DOHH2 (cell line): ENCODE measurements around the gene KRTAP12-1.

Experiments
- H3F3A ChIP-seq: fragments of 200-600 bp; sonication (generic), shearing (Covaris generic); 2 replicates; pipeline ENCODE4 v1.6.0; 2016; ENCODE audit warnings: antibody characterized with exemption, mild to moderate bottlenecking; ENCODE audit not compliant: control insufficient read depth, insufficient read depth
- H3K27ac ChIP-seq: fragments of 200-600 bp; sonication (generic); 2 replicates; pipeline ENCODE4 v1.5.1; 2014; ENCODE audit warnings: low read depth, mild to moderate bottlenecking, low read length, moderate library complexity
- H3K27me3 ChIP-seq: fragments of 200-600 bp; sonication (generic); 2 replicates; pipeline ENCODE4 v1.6.1; 2014; ENCODE audit warnings: mild to moderate bottlenecking, low read length, mixed read lengths; ENCODE audit not compliant: control insufficient read depth
- H3K36me3 ChIP-seq: fragments of 200-600 bp; sonication (generic); 2 replicates; pipeline ENCODE4 v1.6.1; 2014; ENCODE audit warnings: mild to moderate bottlenecking, low read length, moderate library complexity, mixed read lengths; ENCODE audit not compliant: control insufficient read depth
- H3K4me1 ChIP-seq: fragments of 200-600 bp; sonication (generic); 2 replicates; pipeline ENCODE4 v1.6.1; 2014; ENCODE audit warnings: mild to moderate bottlenecking, low read length, mixed read lengths; ENCODE audit not compliant: control insufficient read depth
- H3K4me2 ChIP-seq: fragments of 200-600 bp; sonication (generic); 2 replicates; pipeline ENCODE4 v1.6.0; 2014; ENCODE audit warnings: mild to moderate bottlenecking, low read length, moderate library complexity
- H3K4me3 ChIP-seq: fragments of 200-600 bp; sonication (generic); 2 replicates; pipeline ENCODE4 v1.5.1; 2014; ENCODE audit warnings: mild to moderate bottlenecking, low read length, mixed read lengths
- H3K79me2 ChIP-seq: fragments of 200-600 bp; sonication (generic); 2 replicates; pipeline ENCODE4 v1.6.1; 2014; ENCODE audit warnings: mild to moderate bottlenecking, low read length, mixed read lengths; ENCODE audit not compliant: control insufficient read depth
- H3K9me2 ChIP-seq: fragments of 200-600 bp; sonication (generic); replicated peaks from 2 replicates; pipeline ENCODE4 v1.6.1; 2014; ENCODE audit warnings: mild to moderate bottlenecking, low read length, mixed read lengths; ENCODE audit not compliant: control insufficient read depth
- H3K9me3 ChIP-seq: fragments of 200-600 bp; sonication (generic); 2 replicates; pipeline ENCODE4 v1.6.1; 2014; ENCODE audit warnings: antibody characterized with exemption, low read length, mixed read lengths; ENCODE audit not compliant: control insufficient read depth, insufficient read depth
- H4K20me1 ChIP-seq: fragments of 200-600 bp; sonication (generic); 2 replicates; pipeline ENCODE4 v1.6.0; 2014; ENCODE audit warnings: low read depth, mild to moderate bottlenecking, antibody characterized with exemption, low read length, moderate library complexity; ENCODE audit not compliant: control insufficient read depth, insufficient read depth
- EZH2phosphoT487 ChIP-seq: fragments of 200-600 bp; sonication (generic); IDR thresholded peaks from 2 replicates; pipeline ENCODE4 v1.6.1; 2017; ENCODE audit warnings: borderline replicate concordance, mild to moderate bottlenecking, antibody characterized with exemption, low read length, moderate library complexity, mixed read lengths
- TF ChIP-seq, protein P1 (sequence below): fragments of 200-600 bp; sonication (generic); IDR thresholded peaks from one replicate; pipeline ENCODE4 v1.5.1; 2014; ENCODE audit warnings: antibody characterized with exemption, mild to moderate bottlenecking, low read depth, low read length; ENCODE audit not compliant: poor library complexity, severe bottlenecking

KRTAP12-1 gene

DNA sequence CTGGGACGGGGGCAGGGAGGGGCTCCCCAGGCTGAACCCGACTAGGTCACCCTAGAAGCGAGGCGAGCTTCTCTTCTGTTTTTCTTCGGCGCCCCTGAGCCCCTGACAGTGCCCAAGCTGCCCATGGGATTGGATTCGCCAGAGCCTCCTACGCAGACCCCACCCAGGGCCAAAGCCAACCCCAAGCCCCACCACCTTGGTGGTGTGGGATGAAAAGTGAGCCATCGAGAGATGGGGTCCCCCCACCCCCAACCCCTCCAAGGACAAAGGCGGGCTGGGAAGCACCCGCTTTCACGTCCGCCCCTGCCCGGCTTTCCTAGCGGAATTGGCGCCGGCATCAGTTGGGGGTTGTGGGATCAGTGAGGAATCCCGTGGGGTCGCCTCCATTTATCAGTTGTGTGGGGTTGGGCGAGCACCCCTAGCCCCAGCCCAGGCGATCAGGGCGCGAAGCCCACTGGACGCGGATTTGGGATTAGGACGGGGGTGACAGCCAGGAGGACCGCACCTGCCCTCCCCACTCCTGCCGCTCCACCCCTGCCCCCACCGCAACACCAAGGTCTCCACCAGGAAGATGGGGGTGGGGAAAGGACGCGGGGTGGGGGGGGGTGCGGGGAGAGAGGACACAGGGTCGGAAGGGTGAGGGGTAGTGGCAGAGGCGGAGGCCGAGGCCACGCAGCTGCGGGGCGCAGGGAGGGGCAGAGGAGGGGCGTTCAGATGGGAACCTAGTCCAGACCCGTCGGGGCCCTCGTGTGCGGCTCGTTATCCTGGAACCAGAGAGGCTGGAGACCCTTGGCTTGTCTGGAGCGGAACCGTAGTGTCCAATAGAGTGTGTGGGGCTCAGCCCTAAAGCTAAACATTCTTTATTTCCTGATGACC, 25.0 kb upstream of the KRTAP12-1 start:
- peaks cover 8% of the 10 kb centered on the region; the same call in 1 of the 2 replicates for H3K27me3 ChIP-seq
- H3K79me2 ChIP-seq, result no peaks in the 10 kb centered on the region
- no peaks in the 10 kb centered on the region for H3K4me1 ChIP-seq
- H3K9me3 ChIP-seq, result peaks cover 4% of the 10 kb centered on the region; the same call in 1 of the 2 replicates
- no peaks in the 10 kb centered on the region for H3K9me2 ChIP-seq
- no peak for TF ChIP-seq EZH2phosphoT487
- TF ChIP-seq, protein P1, sequence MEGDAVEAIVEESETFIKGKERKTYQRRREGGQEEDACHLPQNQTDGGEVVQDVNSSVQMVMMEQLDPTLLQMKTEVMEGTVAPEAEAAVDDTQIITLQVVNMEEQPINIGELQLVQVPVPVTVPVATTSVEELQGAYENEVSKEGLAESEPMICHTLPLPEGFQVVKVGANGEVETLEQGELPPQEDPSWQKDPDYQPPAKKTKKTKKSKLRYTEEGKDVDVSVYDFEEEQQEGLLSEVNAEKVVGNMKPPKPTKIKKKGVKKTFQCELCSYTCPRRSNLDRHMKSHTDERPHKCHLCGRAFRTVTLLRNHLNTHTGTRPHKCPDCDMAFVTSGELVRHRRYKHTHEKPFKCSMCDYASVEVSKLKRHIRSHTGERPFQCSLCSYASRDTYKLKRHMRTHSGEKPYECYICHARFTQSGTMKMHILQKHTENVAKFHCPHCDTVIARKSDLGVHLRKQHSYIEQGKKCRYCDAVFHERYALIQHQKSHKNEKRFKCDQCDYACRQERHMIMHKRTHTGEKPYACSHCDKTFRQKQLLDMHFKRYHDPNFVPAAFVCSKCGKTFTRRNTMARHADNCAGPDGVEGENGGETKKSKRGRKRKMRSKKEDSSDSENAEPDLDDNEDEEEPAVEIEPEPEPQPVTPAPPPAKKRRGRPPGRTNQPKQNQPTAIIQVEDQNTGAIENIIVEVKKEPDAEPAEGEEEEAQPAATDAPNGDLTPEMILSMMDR, result no peak
- H3K36me3 ChIP-seq, result no peaks in the 10 kb centered on the region
- no peaks in the 10 kb centered on the region for H4K20me1 ChIP-seq
- no peak overlapping the region for H3K4me3 ChIP-seq
- no peak overlapping the region for H3K27ac ChIP-seq
- no peak overlapping the region for H3K4me2 ChIP-seq
- no peaks in the 10 kb centered on the region for H3F3A ChIP-seq

DNA sequence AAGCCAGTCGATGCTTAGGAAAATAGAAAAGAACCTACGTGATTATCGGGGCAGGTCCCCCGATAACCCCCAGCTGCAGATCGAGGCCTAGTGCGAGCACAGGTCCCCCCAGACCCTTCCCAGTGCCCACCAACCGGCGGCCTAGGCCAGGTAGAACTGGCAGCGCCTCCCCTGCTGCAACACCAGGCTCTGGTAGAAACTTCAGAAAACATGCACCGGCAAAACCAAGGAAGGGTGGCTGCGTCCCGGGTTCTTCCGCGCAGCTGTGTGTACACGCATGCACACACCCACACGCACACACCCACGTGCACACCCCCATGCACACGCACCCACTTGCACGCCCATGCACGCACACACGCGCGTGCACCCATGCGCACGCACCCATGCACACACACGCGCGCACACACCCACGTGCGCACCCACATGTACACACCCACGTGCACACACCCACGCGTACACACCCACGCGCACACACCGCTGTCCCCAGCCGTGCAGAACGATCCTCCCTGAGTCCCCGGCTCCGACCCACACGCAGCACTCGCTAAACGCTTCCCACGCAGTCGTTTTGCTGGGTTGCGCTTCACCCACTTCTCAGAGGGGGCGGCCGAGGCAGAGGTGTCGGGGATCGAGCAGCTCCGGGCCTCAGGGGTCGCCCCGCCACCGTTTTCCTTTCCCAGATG, 24.2 kb upstream of the KRTAP12-1 start:
- Histone ChIP-seq H3F3A (no peaks in the 10 kb centered on the region), H3K4me3 (no peak overlapping the region), H3K27ac (no peak overlapping the region), H4K20me1 (no peaks in the 10 kb centered on the region), H3K27me3 (peaks cover 6% of the 10 kb centered on the region; the same call in 1 of the 2 replicates), H3K36me3 (no peaks in the 10 kb centered on the region), H3K4me2 (no peak overlapping the region), H3K79me2 (no peaks in the 10 kb centered on the region), H3K9me3 (peaks cover 4% of the 10 kb centered on the region; the same call in 1 of the 2 replicates), H3K4me1 (no peaks in the 10 kb centered on the region), H3K9me2 (no peaks in the 10 kb centered on the region)
- TF ChIP-seq, protein P1, result no peak
- no peak for TF ChIP-seq EZH2phosphoT487

DNA sequence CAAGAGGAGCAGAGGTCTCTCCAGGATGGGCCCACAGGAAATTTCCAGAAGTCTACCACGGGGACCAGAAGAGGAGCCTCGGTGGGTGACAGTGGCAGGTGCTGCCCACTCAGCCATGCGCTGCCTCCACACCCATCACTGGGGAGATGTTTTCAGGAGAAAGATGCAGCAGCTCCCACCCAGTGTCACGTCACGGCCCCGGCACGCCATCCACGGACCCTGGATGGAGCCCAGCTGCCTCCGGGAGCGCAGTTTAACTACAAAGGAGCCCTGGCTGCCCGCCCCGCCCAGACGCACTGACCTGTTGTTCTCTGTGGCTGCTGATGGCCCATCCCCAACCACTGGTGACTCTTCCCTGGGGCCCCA, 22.7 kb upstream of the KRTAP12-1 start:
- H3K79me2 ChIP-seq, result no peaks in the 10 kb centered on the region
- H3K27ac ChIP-seq, result no peak overlapping the region
- H3K9me2 ChIP-seq, result no peaks in the 10 kb centered on the region
- no peaks in the 10 kb centered on the region for H3K36me3 ChIP-seq
- no peaks in the 10 kb centered on the region for H4K20me1 ChIP-seq
- H3F3A ChIP-seq, result no peaks in the 10 kb centered on the region
- H3K4me2 ChIP-seq, result no peak overlapping the region
- H3K9me3 ChIP-seq, result peaks cover 4% of the 10 kb centered on the region; the same call in 1 of the 2 replicates
- H3K4me3 ChIP-seq, result no peak overlapping the region
- H3K27me3 ChIP-seq, result peaks cover 4% of the 10 kb centered on the region; the same call in 1 of the 2 replicates
- H3K4me1 ChIP-seq, result no peaks in the 10 kb centered on the region
- TF ChIP-seq, protein P1, result no peak
- TF ChIP-seq EZH2phosphoT487, result no peak
